ENCODE data around the gene RAMAC. TPM values are rescaled to one million over a fixed set of nuclear protein-coding genes. Genes with fewer than 3 reads are reported as not detected.

Gene RAMAC
- total RNA-seq, 1 donor from 2014 or later: 17.9 TPM

- H3K27me3 ChIP-seq (ENCODE audit: low read depth): no peaks in the 10 kb centered on the region
- intact Hi-C loops (cut with DNase I): no loop called here
- no peaks in the 10 kb centered on the region for H3K36me3 ChIP-seq
- no peak for TF ChIP-seq CTCF (IDR thresholded peaks at IDR 0.05)
- H3K4me1 ChIP-seq: no peaks in the 10 kb centered on the region
- ATAC-seq (no peak), DNase-seq (no peak)
- H3K9me3 ChIP-seq: no peaks in the 10 kb centered on the region
- no peak overlapping the region for H3K27ac ChIP-seq
- H3K4me3 ChIP-seq: no peak overlapping the region
Measured at GRCh38 chr15:82969353-82969752, 16.7 kb upstream of the RAMAC start.

- no peak overlapping the region for H3K4me3 ChIP-seq
- H3K36me3 ChIP-seq: no peaks in the 10 kb centered on the region
- no peaks in the 10 kb centered on the region for H3K9me3 ChIP-seq
- intact Hi-C loops (cut with DNase I): no loop called here
- H3K27ac ChIP-seq: no peak overlapping the region
- no peaks in the 10 kb centered on the region for H3K27me3 ChIP-seq (ENCODE audit: low read depth)
- no peak for ATAC-seq
- no peak for TF ChIP-seq CTCF (IDR thresholded peaks at IDR 0.05)
- H3K4me1 ChIP-seq: no peaks in the 10 kb centered on the region
- DNase-seq: no peak
Measured at GRCh38 chr15:82970078-82970686, 15.8 kb upstream of the RAMAC start.

GRCh38 chr15:82970696-82971095 lies 15.3 kb upstream of the RAMAC start:
- Histone ChIP-seq H3K27ac (no peak overlapping the region), H3K4me3 (no peak overlapping the region), H3K36me3 (no peaks in the 10 kb centered on the region), H3K9me3 (no peaks in the 10 kb centered on the region), H3K27me3 (ENCODE audit: low read depth) (no peaks in the 10 kb centered on the region), H3K4me1 (no peaks in the 10 kb centered on the region)
- no peak for ATAC-seq
- intact Hi-C loops (cut with DNase I): no loop called here
- no peak for DNase-seq
- TF ChIP-seq CTCF (IDR thresholded peaks at IDR 0.05): no peak

GRCh38 chr15:82971218-82971984 lies 14.6 kb upstream of the RAMAC start:
- Histone ChIP-seq H3K9me3 (no peaks in the 10 kb centered on the region), H3K27ac (no peak overlapping the region), H3K4me3 (no peak overlapping the region), H3K27me3 (ENCODE audit: low read depth) (no peaks in the 10 kb centered on the region), H3K36me3 (no peaks in the 10 kb centered on the region), H3K4me1 (no peaks in the 10 kb centered on the region)
- ATAC-seq (no peak), DNase-seq (no peak)
- intact Hi-C loops (cut with DNase I): no loop called here
- TF ChIP-seq CTCF (IDR thresholded peaks at IDR 0.05): no peak

- DNase-seq (no peak), ATAC-seq (no peak)
- no peaks in the 10 kb centered on the region for H3K36me3 ChIP-seq
- TF ChIP-seq CTCF (IDR thresholded peaks at IDR 0.05): no peak
- no peak overlapping the region for H3K4me3 ChIP-seq
- H3K27me3 ChIP-seq (ENCODE audit: low read depth): no peaks in the 10 kb centered on the region
- no peak overlapping the region for H3K27ac ChIP-seq
- no peaks in the 10 kb centered on the region for H3K9me3 ChIP-seq
- intact Hi-C loops (cut with DNase I): no loop called here
- H3K4me1 ChIP-seq: no peaks in the 10 kb centered on the region
Measured at GRCh38 chr15:82972990-82973389, 13.0 kb upstream of the RAMAC start.

All from lower lobe of right lung (tissue), 2 donors.